Suprapubic skin (tissue), 4 donors: ENCODE data around the gene INTS11.

Experiments
- EP300 ChIP-seq: sonication (generic); formaldehyde crosslinking; IDR thresholded peaks from one replicate; pipeline ENCODE4 v1.6.1; 2017; ENCODE audit warnings: antibody characterized with exemption
- POLR2A ChIP-seq, 2 donors: fragments of 450-650 bp; IDR thresholded peaks; one replicate each; pipeline ENCODE4 v1.6.1; 2017; ENCODE audit warnings: antibody characterized with exemption in 2 of 2, mild to moderate bottlenecking in 2 of 2, moderate library complexity in 2 of 2
- POLR2AphosphoS5 ChIP-seq, 3 donors: sonication (generic); formaldehyde crosslinking; IDR thresholded peaks; one replicate each; pipeline ENCODE4 v1.6.1; 2017; ENCODE audit warnings: antibody characterized with exemption in 3 of 3
- TF ChIP-seq, protein P1 (sequence below), 2 donors: fragments of 200-600 bp in 1 of 2; fragments of 450-650 bp in 1 of 2; sonication (generic) in 1 of 2; IDR thresholded peaks; one replicate each; pipeline ENCODE4 v1.5.1; 2016 to 2019; ENCODE audit warnings: antibody characterized with exemption in 2 of 2, mild to moderate bottlenecking in 1 of 2, moderate library complexity in 1 of 2

DNA sequence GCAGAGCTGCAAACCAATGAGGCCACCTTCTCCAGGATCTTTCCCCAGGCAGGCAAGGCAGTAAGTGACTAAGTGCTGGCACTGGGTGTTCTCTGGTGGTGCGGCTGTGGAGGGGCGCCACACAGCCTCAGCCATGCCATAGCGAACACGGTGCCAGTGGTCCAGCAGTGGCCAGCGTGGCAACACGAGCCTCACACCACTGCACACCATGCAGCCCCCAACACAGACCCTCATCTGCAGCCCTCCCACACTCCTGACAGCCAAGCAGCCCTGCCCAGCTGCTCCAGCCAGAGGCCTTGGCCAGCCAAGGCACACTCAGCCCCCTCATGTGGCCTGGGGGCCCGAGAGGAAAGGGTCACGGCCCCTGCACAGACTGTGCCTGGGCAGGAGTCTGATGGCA lies 3.0 kb downstream of the INTS11 start:
- TF ChIP-seq, protein P1, sequence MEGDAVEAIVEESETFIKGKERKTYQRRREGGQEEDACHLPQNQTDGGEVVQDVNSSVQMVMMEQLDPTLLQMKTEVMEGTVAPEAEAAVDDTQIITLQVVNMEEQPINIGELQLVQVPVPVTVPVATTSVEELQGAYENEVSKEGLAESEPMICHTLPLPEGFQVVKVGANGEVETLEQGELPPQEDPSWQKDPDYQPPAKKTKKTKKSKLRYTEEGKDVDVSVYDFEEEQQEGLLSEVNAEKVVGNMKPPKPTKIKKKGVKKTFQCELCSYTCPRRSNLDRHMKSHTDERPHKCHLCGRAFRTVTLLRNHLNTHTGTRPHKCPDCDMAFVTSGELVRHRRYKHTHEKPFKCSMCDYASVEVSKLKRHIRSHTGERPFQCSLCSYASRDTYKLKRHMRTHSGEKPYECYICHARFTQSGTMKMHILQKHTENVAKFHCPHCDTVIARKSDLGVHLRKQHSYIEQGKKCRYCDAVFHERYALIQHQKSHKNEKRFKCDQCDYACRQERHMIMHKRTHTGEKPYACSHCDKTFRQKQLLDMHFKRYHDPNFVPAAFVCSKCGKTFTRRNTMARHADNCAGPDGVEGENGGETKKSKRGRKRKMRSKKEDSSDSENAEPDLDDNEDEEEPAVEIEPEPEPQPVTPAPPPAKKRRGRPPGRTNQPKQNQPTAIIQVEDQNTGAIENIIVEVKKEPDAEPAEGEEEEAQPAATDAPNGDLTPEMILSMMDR (IDR thresholded peaks at IDR 0.05): no peak
- TF ChIP-seq POLR2A (IDR thresholded peaks at IDR 0.05): no peak
- TF ChIP-seq EP300: no peak
- no peak for TF ChIP-seq POLR2AphosphoS5 (IDR thresholded peaks at IDR 0.05)
